Small intestine (tissue), 7 donors: ENCODE results near the gene CEP97. TPM values are rescaled to one million over a fixed set of nuclear protein-coding genes. Genes with fewer than 3 reads are reported as not detected.
A peak's percentile ranks its signal among the peaks of the same experiment; 100 is the strongest.

Source experiments
- DNase-seq, 2 donors: peaks; one replicate each; pipeline versions ENCODE4 v3.0.0 to v3.0.0-alpha.2; 2013
- FAIRE-seq: peaks from 2 replicates; lab custom pipeline; 2012; peaks lifted over from hg19 to GRCh38; lab: Jason Lieb, UNC
- H3K27ac ChIP-seq, 3 donors: one replicate each; pipeline ENCODE4 v1.5.1; 2013; ENCODE audit warnings: low read length in 2 of 3, mild to moderate bottlenecking in 2 of 3, control low read depth in 1 of 3, inconsistent platforms in 1 of 3, low read depth in 1 of 3, moderate library complexity in 1 of 3
- H3K27me3 ChIP-seq, 3 donors: one replicate each; pipeline ENCODE4 v1.6.1; 2013; ENCODE audit warnings: low read length in 3 of 3, inconsistent platforms in 1 of 3; ENCODE audit not compliant: control insufficient read depth in 3 of 3, insufficient read depth in 3 of 3
- H3K36me3 ChIP-seq, 3 donors: one replicate each; pipeline ENCODE4 v1.6.1; 2013; ENCODE audit warnings: low read length in 3 of 3, inconsistent platforms in 1 of 3, low read depth in 1 of 3, mild to moderate bottlenecking in 1 of 3, moderate library complexity in 1 of 3; ENCODE audit not compliant: control insufficient read depth in 3 of 3, insufficient read depth in 2 of 3
- H3K4me1 ChIP-seq, 3 donors: one replicate each; pipeline ENCODE4 v1.6.1; 2013; ENCODE audit warnings: low read length in 2 of 3, inconsistent platforms in 1 of 3, low read depth in 1 of 3, mild to moderate bottlenecking in 1 of 3, moderate library complexity in 1 of 3; ENCODE audit not compliant: control insufficient read depth in 3 of 3, insufficient read depth in 2 of 3
- H3K4me3 ChIP-seq, 3 donors: one replicate each; pipeline ENCODE4 v1.5.1; 2013; ENCODE audit warnings: low read length in 3 of 3, control low read depth in 1 of 3, inconsistent platforms in 1 of 3, low read depth in 1 of 3, mild to moderate bottlenecking in 1 of 3, moderate library complexity in 1 of 3
- H3K9me3 ChIP-seq, 2 donors: one replicate each; pipeline ENCODE4 v1.6.1; 2013; ENCODE audit warnings: low read depth in 1 of 2, low read length in 1 of 2; ENCODE audit not compliant: control insufficient read depth in 2 of 2, insufficient read depth in 1 of 2
- WGBS, 3 donors: extraction: QIAGEN DNeasy Blood & Tissue Kit; methylation state at CpG; one replicate each; pipeline ENCODE4 v1.1.7; 2013; 5-methylcytosine and 5-hydroxymethylcytosine counted together
- polyA plus RNA-seq, 4 donors: library from polyadenylated mRNA; stranded (reverse) in 3 of 4; unstranded in 1 of 4; fragments of 200-250 nt in 3 of 4; fragments of 120-200 nt in 1 of 4; gene quantifications; one replicate each; pipeline versions ENCODE4 v1.2.1 to v1.2.3, GENCODE V29; 2013
- donor health status: healthy with polysubstance abuse.
- donor health status: control.
- donor health status: control.
- donor health status: Bipolar disorder and iron deficiency.
- donor health status: healthy.

Gene CEP97
- polyA plus RNA-seq, 4 donors, result 0.27 to 4.2 (median 1.6) TPM

- no peaks in the 10 kb centered on the region for H3K4me1 ChIP-seq
- no peaks in the 10 kb centered on the region for H3K9me3 ChIP-seq
- whole genome bisulfite sequencing, 3 donors, result 96 to 100% (median 97%) methylated on average over 3 of the region's 3 CpGs
- peaks cover 0 to 2% (median 0%) of the 10 kb centered on the region in 3 donors for H3K27me3 ChIP-seq
- no peak overlapping the region for H3K4me3 ChIP-seq
- no peak overlapping the region for H3K27ac ChIP-seq
- H3K36me3 ChIP-seq, result no peaks in the 10 kb centered on the region
- DNase-seq (no peak), FAIRE-seq (no peak)
These were observed 4.7 kb upstream of the CEP97 start for GRCh38 chr3:101719604-101720185.

- H3K4me1 ChIP-seq, result no peaks in the 10 kb centered on the region
- WGBS, 3 donors, result 59 to 73% (median 65%) methylated on average over 10 of the region's 10 CpGs
- peaks cover 0 to 2% (median 0%) of the 10 kb centered on the region in 3 donors for H3K27me3 ChIP-seq
- H3K9me3 ChIP-seq, result no peaks in the 10 kb centered on the region
- H3K27ac ChIP-seq, result peak overlapping the region in 1 of 3 donors; percentile 50
- DNase-seq (no peak), FAIRE-seq (no peak)
- no peaks in the 10 kb centered on the region for H3K36me3 ChIP-seq
- no peak overlapping the region for H3K4me3 ChIP-seq
These were observed 3.3 kb upstream of the CEP97 start for GRCh38 chr3:101720851-101721840.

- H3K4me3 ChIP-seq, result no peak overlapping the region
- no peaks in the 10 kb centered on the region for H3K27me3 ChIP-seq
- H3K9me3 ChIP-seq, result no peaks in the 10 kb centered on the region
- no peaks in the 10 kb centered on the region for H3K4me1 ChIP-seq
- no peaks in the 10 kb centered on the region for H3K36me3 ChIP-seq
- peak in 1 of 2 donors; percentile 21 for DNase-seq
- peak overlapping the region in 2 of 3 donors; percentile 32 to 45 for H3K27ac ChIP-seq
- no peak for FAIRE-seq
- 63 to 65% (median 64%) methylated on average over 7 of the region's 7 CpGs for whole genome bisulfite sequencing, 3 donors
These were observed 1.8 kb upstream of the CEP97 start for GRCh38 chr3:101722394-101723173.

- peak overlapping the region in 2 of 3 donors; percentile 69 to 87 for H3K27ac ChIP-seq
- no peaks in the 10 kb centered on the region for H3K9me3 ChIP-seq
- 0 to 1% (median 1%) methylated on average over 21 of the region's 21 CpGs for WGBS, 3 donors
- peaks cover 0 to 8% (median 5%) of the 10 kb centered on the region in 3 donors for H3K36me3 ChIP-seq
- H3K4me1 ChIP-seq, result no peaks in the 10 kb centered on the region
- H3K27me3 ChIP-seq, result no peaks in the 10 kb centered on the region
- H3K4me3 ChIP-seq, result peak overlapping the region; percentile 64 to 95 (median 67)
- FAIRE-seq (no peak), DNase-seq (peak; percentile 31 to 35)
These were observed 928 bp downstream of the CEP97 start for GRCh38 chr3:101725194-101725889.

- DNase-seq (no peak), FAIRE-seq (no peak)
- Histone ChIP-seq H3K9me3 (no peaks in the 10 kb centered on the region), H3K36me3 (peaks cover 0 to 8% (median 5%) of the 10 kb centered on the region in 3 donors), H3K4me1 (no peaks in the 10 kb centered on the region), H3K27ac (no peak overlapping the region), H3K4me3 (peak overlapping the region in 2 of 3 donors; percentile 64 to 95), H3K27me3 (no peaks in the 10 kb centered on the region)
- 12 to 28% (median 18%) methylated on average over 3 of the region's 3 CpGs for whole genome bisulfite sequencing, 3 donors
These were observed 1.5 kb downstream of the CEP97 start for GRCh38 chr3:101725890-101726275.

GRCh38 chr3:101729586-101729985, 5.2 kb downstream of the CEP97 start:
- H3K4me3 ChIP-seq, result no peak overlapping the region
- DNase-seq, result no peak
- WGBS, 3 donors, result 93 to 98% (median 93%) methylated on average over 5 of the region's 5 CpGs
- FAIRE-seq, result no peak
- H3K9me3 ChIP-seq, result no peaks in the 10 kb centered on the region
- H3K4me1 ChIP-seq, result no peaks in the 10 kb centered on the region
- H3K36me3 ChIP-seq, result peaks cover 7 to 22% (median 8%) of the 10 kb centered on the region in 3 donors
- no peak overlapping the region for H3K27ac ChIP-seq
- no peaks in the 10 kb centered on the region for H3K27me3 ChIP-seq

GRCh38 chr3:101730839-101731238, 6.4 kb downstream of the CEP97 start:
- Histone ChIP-seq H3K27me3 (no peaks in the 10 kb centered on the region), H3K9me3 (peaks cover 0 to 7% of the 10 kb centered on the region in 2 donors), H3K4me3 (no peak overlapping the region), H3K27ac (no peak overlapping the region), H3K4me1 (no peaks in the 10 kb centered on the region), H3K36me3 (peaks cover 7 to 29% (median 11%) of the 10 kb centered on the region in 3 donors)
- DNase-seq (no peak), FAIRE-seq (peak; percentile 5)
